Epithelial cell of esophagus (primary cell): Measurements from ENCODE around the gene DAGLB.

Experiments
- DNase-seq: peaks from one replicate; pipeline ENCODE4 v3.0.0; 2010; ENCODE audit warnings: low read depth
- H3K4me3 ChIP-seq: 2 replicates; pipeline ENCODE4 v1.5.1; 2011; ENCODE audit warnings: mild to moderate bottlenecking, low read length, control low read depth
- TF ChIP-seq, protein P1 (sequence below): IDR thresholded peaks from 2 replicates; pipeline ENCODE4 v1.5.1; 2011; ENCODE audit warnings: low read depth, mild to moderate bottlenecking, low read length, control low read depth, inconsistent platforms; ENCODE audit not compliant: insufficient read depth; ENCODE audit errors: missing control alignments

The DAGLB gene

DNA sequence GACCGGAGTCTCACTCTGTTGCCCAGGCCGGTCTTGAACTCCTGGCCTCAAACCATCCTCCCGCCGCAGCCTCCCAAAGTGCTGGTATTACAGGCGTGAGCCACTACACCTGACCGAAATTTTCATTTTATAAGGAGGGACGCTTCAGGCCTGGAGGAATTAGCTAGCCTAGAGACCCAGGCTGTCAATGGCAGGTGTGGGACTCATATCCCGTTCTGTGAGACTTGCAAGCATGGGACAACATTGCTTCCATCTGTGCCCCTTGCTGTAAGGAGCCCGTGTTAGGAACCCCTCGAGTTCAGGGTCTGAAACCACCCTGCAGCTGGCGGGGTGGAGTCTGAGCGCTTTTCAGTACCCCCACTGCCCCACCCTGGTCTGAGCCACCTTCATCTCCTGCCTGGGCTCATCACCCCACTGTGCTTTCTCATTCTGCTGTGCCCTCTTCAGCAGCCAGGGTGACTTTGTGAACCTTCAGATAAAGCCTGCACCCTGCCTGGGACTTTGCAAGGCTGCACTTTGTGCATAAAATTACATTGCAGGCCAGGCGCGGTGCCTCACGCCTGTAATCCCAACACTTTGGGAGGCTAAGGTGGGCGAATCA lies 1.3 kb upstream of the DAGLB start:
- no peak overlapping the region for H3K4me3 ChIP-seq
- TF ChIP-seq, protein P1, sequence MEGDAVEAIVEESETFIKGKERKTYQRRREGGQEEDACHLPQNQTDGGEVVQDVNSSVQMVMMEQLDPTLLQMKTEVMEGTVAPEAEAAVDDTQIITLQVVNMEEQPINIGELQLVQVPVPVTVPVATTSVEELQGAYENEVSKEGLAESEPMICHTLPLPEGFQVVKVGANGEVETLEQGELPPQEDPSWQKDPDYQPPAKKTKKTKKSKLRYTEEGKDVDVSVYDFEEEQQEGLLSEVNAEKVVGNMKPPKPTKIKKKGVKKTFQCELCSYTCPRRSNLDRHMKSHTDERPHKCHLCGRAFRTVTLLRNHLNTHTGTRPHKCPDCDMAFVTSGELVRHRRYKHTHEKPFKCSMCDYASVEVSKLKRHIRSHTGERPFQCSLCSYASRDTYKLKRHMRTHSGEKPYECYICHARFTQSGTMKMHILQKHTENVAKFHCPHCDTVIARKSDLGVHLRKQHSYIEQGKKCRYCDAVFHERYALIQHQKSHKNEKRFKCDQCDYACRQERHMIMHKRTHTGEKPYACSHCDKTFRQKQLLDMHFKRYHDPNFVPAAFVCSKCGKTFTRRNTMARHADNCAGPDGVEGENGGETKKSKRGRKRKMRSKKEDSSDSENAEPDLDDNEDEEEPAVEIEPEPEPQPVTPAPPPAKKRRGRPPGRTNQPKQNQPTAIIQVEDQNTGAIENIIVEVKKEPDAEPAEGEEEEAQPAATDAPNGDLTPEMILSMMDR, result no peak

DNA sequence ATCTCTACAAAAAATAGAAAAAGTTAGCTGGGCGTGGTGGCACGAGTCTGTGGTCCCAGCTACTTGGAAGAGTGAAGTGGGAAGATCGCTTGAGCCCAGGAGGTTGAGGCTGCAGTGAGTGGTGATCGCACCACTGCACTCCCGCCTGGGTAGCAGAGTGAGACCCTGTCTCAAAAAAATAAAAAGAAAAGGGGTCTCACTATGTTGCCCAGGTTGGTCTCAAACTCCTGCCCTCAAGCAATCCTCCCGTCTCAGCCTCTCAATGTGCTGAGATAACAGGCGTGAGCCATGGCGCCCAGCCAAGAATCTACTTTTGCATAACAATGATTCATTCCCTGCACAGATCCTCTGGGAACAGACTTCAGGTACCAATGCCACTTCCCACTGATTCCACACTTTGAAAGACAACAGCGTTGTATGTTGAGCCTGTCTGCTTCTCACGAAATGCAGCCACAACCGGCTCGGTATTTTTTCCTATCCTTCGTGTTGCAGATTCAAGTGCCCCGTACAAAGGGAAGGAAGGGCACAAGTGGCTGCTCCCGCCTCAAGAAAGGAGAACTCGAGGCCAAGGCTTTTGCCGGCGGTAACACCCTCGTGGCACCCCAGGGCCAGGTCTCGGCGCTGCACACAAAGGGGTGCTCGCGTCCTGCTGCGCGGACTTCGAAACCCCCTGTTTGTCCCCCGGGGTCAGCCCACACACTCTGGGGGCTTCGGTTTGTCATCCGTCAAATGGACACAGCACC lies 745 bp downstream of the DAGLB start:
- DNase-seq, result peak; percentile 95
- TF ChIP-seq, protein P1, result no peak
- peak overlapping the region; percentile 96 for H3K4me3 ChIP-seq

More for the DNA sequence above, 1.3 kb upstream of the DAGLB start:
- no peak for DNase-seq

DNA sequence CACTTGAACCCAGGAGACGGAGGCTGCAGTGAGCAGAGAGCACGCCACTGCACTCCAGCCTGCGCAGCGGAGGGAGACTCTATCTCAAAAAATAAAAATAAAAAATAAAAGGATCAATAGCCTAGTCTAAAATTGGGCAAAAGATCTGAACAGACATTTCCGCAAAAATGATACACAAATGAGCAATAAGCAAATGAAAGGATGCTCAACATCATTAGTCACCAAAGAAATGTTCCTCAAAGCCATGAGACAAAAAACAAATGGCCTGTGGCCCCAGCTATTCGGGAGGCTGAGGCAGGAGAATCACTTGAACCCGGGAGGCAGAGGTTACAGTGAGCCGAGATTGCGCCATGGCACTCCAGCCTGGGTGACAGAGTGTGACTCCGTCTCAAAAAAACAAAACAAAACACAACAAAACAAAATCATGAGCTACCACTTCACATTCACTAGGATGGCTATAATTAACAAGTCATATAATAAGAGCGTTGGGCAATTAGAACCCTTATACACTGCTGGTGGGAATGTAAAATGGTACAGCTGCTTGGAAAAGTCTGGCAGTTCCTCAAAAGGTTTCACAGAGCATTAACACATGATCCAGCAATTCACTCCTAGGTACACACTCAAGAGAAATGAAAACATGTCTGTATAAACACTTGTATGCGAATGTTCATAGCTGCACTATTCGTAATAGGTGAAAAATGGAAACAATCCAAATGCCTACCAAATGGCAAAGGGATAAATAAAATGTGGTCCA lies 3.1 kb downstream of the DAGLB start:
- TF ChIP-seq, protein P1, result no peak
- DNase-seq, result no peak
- H3K4me3 ChIP-seq, result no peak overlapping the region

DNA sequence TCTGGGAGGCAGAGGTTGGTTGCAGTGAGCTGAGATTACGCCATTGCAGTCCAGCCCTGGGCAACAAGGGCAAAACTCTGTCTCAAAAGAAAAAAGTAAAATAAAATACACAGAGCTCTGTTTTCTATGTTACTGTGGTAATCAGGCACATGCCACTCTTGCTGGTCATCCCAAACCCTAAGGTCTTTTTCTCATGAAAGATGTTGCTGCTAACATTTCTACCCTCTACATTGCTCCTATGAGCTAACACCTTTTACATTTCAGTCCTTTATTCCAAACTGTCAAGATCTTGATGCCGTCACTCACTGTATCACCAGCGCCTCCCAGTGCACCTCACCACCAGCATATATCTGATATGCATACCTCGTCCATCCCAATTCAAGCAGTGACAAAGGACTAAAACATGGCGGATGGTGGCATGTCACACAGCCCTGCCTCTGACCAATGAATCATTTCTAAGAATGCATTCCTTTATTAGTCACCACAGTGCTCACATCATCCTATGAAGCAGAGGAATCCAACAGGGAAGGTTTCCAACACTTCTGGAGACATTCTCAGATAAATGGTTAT lies 4.3 kb downstream of the DAGLB start:
- DNase-seq, result peak; percentile 85

DNA sequence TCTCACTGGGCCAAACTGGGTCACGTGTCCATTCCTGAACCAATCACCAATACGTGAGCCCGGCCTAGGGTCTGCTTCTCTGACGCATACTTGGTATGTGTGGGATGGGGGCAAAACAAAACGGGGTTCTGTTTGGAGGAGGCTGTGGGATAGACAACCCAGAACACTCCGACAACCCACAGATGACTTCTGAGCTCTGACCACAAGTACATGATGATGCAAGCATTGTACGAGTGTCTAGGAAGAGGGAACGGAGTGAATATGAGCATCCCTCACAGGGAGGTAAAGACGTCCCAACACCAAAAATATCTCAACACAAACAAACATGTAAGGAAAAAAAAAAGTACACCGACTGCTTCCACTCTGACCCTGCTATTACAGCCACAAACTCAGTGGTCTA lies 5.6 kb downstream of the DAGLB start:
- TF ChIP-seq, protein P1, result no peak
- DNase-seq, result no peak
- H3K4me3 ChIP-seq, result no peak overlapping the region

More for the DNA sequence above, 4.3 kb downstream of the DAGLB start:
- TF ChIP-seq, protein P1, result no peak
- no peak overlapping the region for H3K4me3 ChIP-seq

DNA sequence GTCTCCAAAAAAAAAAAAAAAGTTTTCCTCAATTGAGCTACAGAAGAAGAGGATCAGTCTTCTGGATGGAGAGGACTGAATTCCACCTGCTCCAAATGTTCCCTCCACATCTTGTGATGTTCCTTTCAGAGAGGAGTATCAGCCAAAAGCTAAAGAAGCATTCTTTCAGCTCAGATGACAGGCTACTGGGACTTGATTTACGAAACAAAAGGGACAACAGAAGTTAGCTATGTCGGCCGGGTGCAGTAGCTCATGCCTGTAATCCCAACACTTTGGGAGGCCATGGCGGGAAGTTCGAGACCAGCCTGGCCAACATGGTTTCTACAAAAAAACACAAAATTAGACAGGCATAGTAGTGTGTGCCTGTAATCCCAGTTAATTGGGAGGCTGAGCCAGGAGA lies 7.4 kb downstream of the DAGLB start:
- no peak for DNase-seq
- TF ChIP-seq, protein P1, result no peak

More for the DNA sequence above, 7.4 kb downstream of the DAGLB start:
- H3K4me3 ChIP-seq, result no peak overlapping the region
